HG03439 (cell line): ENCODE data around the gene LHPP.

Experiments used
- ATAC-seq: cut with Tn5 transposase; IDR thresholded peaks from one replicate; pipeline ENCODE4 v1.9.1; 2021; ENCODE audit warnings: mild to moderate bottlenecking, moderate library complexity; ENCODE audit not compliant: unreplicated experiment

LHPP gene

GRCh38 chr10:124637746-124638145, 176.1 kb downstream of the LHPP start:
- no peak for ATAC-seq

GRCh38 chr10:124639206-124639605, 177.6 kb downstream of the LHPP start:
- no peak for ATAC-seq

- no peak for ATAC-seq
These were observed 178.0 kb downstream of the LHPP start for GRCh38 chr10:124639646-124640045.

GRCh38 chr10:124640056-124640455, 178.4 kb downstream of the LHPP start:
- ATAC-seq, result no peak

- no peak for ATAC-seq
These were observed 179.1 kb downstream of the LHPP start for GRCh38 chr10:124640538-124641231.

- no peak for ATAC-seq
These were observed 179.9 kb downstream of the LHPP start for GRCh38 chr10:124641282-124642087.

- ATAC-seq, result no peak
These were observed 180.6 kb downstream of the LHPP start for GRCh38 chr10:124642088-124642710.

GRCh38 chr10:124643330-124644009, 181.8 kb downstream of the LHPP start:
- no peak for ATAC-seq

- ATAC-seq, result no peak
These were observed 182.6 kb downstream of the LHPP start for GRCh38 chr10:124644236-124644635.

GRCh38 chr10:124644771-124645415, 183.3 kb downstream of the LHPP start:
- ATAC-seq, result no peak

- ATAC-seq, result no peak
These were observed 184.0 kb downstream of the LHPP start for GRCh38 chr10:124645467-124646095.

- no peak for ATAC-seq
These were observed 185.1 kb downstream of the LHPP start for GRCh38 chr10:124646483-124647352.

- no peak for ATAC-seq
These were observed 186.0 kb downstream of the LHPP start for GRCh38 chr10:124647421-124648130.

- ATAC-seq, result no peak
These were observed 186.5 kb downstream of the LHPP start for GRCh38 chr10:124648131-124648475.

- ATAC-seq, result no peak
These were observed 187.1 kb downstream of the LHPP start for GRCh38 chr10:124648738-124649137.

GRCh38 chr10:124649214-124649613, 187.6 kb downstream of the LHPP start:
- no peak for ATAC-seq

GRCh38 chr10:124650263-124650662, 188.6 kb downstream of the LHPP start:
- ATAC-seq, result no peak

GRCh38 chr10:124650820-124651401, 189.3 kb downstream of the LHPP start:
- ATAC-seq, result no peak
